ENCODE measurements around the gene WDR20. TPM values are rescaled to one million over a fixed set of nuclear protein-coding genes. Genes with fewer than 3 reads are reported as not detected.
A peak's percentile ranks its signal among the peaks of the same experiment; 100 is the strongest.

The WDR20 gene
- total and polyA plus RNA-seq, 2 donors from 2014 or later = 12.6 to 44.2 TPM

GRCh38 chr14:102209224-102209966, 69.7 kb downstream of the WDR20 start:
- peaks cover 0 to 10% (median 0%) of the 10 kb centered on the region in 3 donors for H3K4me1 ChIP-seq (ENCODE audit: control insufficient read depth in 2 of 3, insufficient read depth in 2 of 3, low read depth in 1 of 3, low read length in 3 of 3)
- no peak overlapping the region for H3K9ac ChIP-seq (ENCODE audit: low read length in 3 of 3)
- intact Hi-C loops (cut with DNase I) = no loop called here
- H3K4me3 ChIP-seq (ENCODE audit: low read length in 3 of 3) = no peak overlapping the region
- no peaks in the 10 kb centered on the region for H3K27me3 ChIP-seq (ENCODE audit: control insufficient read depth, insufficient read depth, low read length)
- FAIRE-seq (no peak), DNase-seq (peak; percentile 72 to 90 (median 84))
- peak; percentile 49 for TF ChIP-seq CTCF (IDR thresholded peaks at IDR 0.05; ENCODE audit: borderline replicate concordance, extremely low read depth, insufficient read depth)
- no peaks in the 10 kb centered on the region for H3K9me3 ChIP-seq (ENCODE audit: control insufficient read depth in 2 of 3, insufficient read depth in 1 of 3, low read length in 3 of 3)
- peaks cover 2 to 13% (median 9%) of the 10 kb centered on the region in 3 donors for H3K36me3 ChIP-seq (ENCODE audit: control insufficient read depth in 2 of 3, insufficient read depth in 3 of 3, low read length in 3 of 3)
- peak overlapping the region; percentile 34 to 38 for H3K27ac ChIP-seq (ENCODE audit: low read depth in 2 of 2, low read length in 2 of 2)

GRCh38 chr14:102210421-102211042, 70.8 kb downstream of the WDR20 start:
- TF ChIP-seq CTCF (IDR thresholded peaks at IDR 0.05; ENCODE audit: borderline replicate concordance, extremely low read depth, insufficient read depth) = no peak
- Histone ChIP-seq H3K9me3 (ENCODE audit: control insufficient read depth in 2 of 3, insufficient read depth in 1 of 3, low read length in 3 of 3) (no peaks in the 10 kb centered on the region), H3K4me3 (ENCODE audit: low read length in 3 of 3) (no peak overlapping the region), H3K36me3 (ENCODE audit: control insufficient read depth in 2 of 3, insufficient read depth in 3 of 3, low read length in 3 of 3) (peaks cover 0 to 9% (median 2%) of the 10 kb centered on the region in 3 donors), H3K9ac (ENCODE audit: low read length in 3 of 3) (no peak overlapping the region), H3K27me3 (ENCODE audit: control insufficient read depth, insufficient read depth, low read length) (no peaks in the 10 kb centered on the region), H3K4me1 (ENCODE audit: control insufficient read depth in 2 of 3, insufficient read depth in 2 of 3, low read depth in 1 of 3, low read length in 3 of 3) (peaks cover 0 to 13% (median 5%) of the 10 kb centered on the region in 3 donors), H3K27ac (ENCODE audit: low read depth in 2 of 2, low read length in 2 of 2) (no peak overlapping the region)
- FAIRE-seq = no peak
- no peak for DNase-seq
- intact Hi-C loops (cut with DNase I) = no loop called here

DNA sequence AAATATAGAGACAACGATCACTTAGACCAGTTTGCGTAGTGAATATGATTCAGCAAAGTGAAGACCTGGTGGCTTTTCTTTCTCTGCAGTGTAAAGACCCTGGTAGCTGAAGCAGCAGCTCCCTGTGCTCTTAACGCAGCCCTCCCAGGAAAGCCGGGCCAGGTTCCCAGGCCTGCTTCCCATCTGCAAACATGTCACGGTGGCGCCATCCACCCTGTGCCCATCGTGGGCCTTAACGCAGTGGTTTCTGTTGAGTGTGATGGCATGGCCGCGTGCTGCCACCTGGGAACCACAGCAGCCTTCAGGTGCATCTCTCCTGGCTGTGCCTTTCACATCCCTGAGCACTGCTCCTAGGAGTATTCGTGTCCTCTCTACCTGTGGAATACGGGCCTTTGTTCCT, 71.5 kb downstream of the WDR20 start:
- Histone ChIP-seq H3K9ac (ENCODE audit: low read length in 3 of 3) (no peak overlapping the region), H3K27me3 (ENCODE audit: control insufficient read depth, insufficient read depth, low read length) (no peaks in the 10 kb centered on the region), H3K36me3 (ENCODE audit: control insufficient read depth in 2 of 3, insufficient read depth in 3 of 3, low read length in 3 of 3) (peaks cover 0 to 9% (median 0%) of the 10 kb centered on the region in 3 donors), H3K4me3 (ENCODE audit: low read length in 3 of 3) (no peak overlapping the region), H3K27ac (ENCODE audit: low read depth in 2 of 2, low read length in 2 of 2) (no peak overlapping the region), H3K4me1 (ENCODE audit: control insufficient read depth in 2 of 3, insufficient read depth in 2 of 3, low read depth in 1 of 3, low read length in 3 of 3) (peaks cover 0 to 14% (median 6%) of the 10 kb centered on the region in 3 donors), H3K9me3 (ENCODE audit: control insufficient read depth in 2 of 3, insufficient read depth in 1 of 3, low read length in 3 of 3) (no peaks in the 10 kb centered on the region)
- no peak for DNase-seq
- no peak for FAIRE-seq
- no peak for TF ChIP-seq CTCF (IDR thresholded peaks at IDR 0.05; ENCODE audit: borderline replicate concordance, extremely low read depth, insufficient read depth)
- intact Hi-C loops (cut with DNase I) = no loop called here

All from kidney (tissue), 14 donors.